Stimulated activated CD4-positive, alpha-beta T cell treated with anti-CD3 and anti-CD28 coated beads, Interleukin-4, amount 100 ng/mL, for 24 hours (primary cell): Measurements from ENCODE around the gene ABCA7.

Source experiments
- DNase-seq: peaks from one replicate; pipeline ENCODE4 v3.0.0-alpha.2; 2020

Gene ABCA7

GRCh38 chr19:1039646-1040475 lies at the start of gene ABCA7:
TSS of gene ABCA7 (plus strand) at chr19:1040107. CDS start at chr19:1041362, 1,255 bp downstream.
- peak; percentile 100 for DNase-seq

GRCh38 chr19:990119-990571 lies 49.8 kb upstream of the ABCA7 start:
- no peak for DNase-seq

GRCh38 chr19:990746-991145 lies 49.2 kb upstream of the ABCA7 start:
- no peak for DNase-seq

GRCh38 chr19:991174-991931 lies 48.6 kb upstream of the ABCA7 start:
- peak; percentile 62 for DNase-seq

- DNase-seq: no peak
Observed at GRCh38 chr19:991932-992669, 47.8 kb upstream of the ABCA7 start.

- DNase-seq: no peak
Observed at GRCh38 chr19:992670-993055, 47.2 kb upstream of the ABCA7 start.

- DNase-seq: no peak
Observed at GRCh38 chr19:993361-993830, 46.5 kb upstream of the ABCA7 start.

- DNase-seq: no peak
Observed at GRCh38 chr19:993831-994393, 46.0 kb upstream of the ABCA7 start.

- DNase-seq: no peak
Observed at GRCh38 chr19:994516-994915, 45.4 kb upstream of the ABCA7 start.

- DNase-seq: no peak
Observed at GRCh38 chr19:995051-995827, 44.7 kb upstream of the ABCA7 start.

- DNase-seq: peak; percentile 69
Observed at GRCh38 chr19:996051-996838, 43.7 kb upstream of the ABCA7 start.

GRCh38 chr19:998064-998463 lies 41.8 kb upstream of the ABCA7 start:
- DNase-seq: no peak

GRCh38 chr19:999379-999719 lies 40.6 kb upstream of the ABCA7 start:
- DNase-seq: no peak

GRCh38 chr19:1000095-1000494 lies 39.8 kb upstream of the ABCA7 start, which contains the start of gene GRIN3B:
TSS of gene GRIN3B (plus strand) at chr19:1000419. CDS start at chr19:1000438, 19 bp downstream.
- DNase-seq: peak; percentile 70

- DNase-seq: no peak
Observed at GRCh38 chr19:1000591-1001537, 39.0 kb upstream of the ABCA7 start.

- DNase-seq: peak; percentile 73
Observed at GRCh38 chr19:1001538-1002166, 38.3 kb upstream of the ABCA7 start.

- DNase-seq: no peak
Observed at GRCh38 chr19:1002600-1002999, 37.3 kb upstream of the ABCA7 start.

GRCh38 chr19:1003283-1003682 lies 36.6 kb upstream of the ABCA7 start:
- no peak for DNase-seq

GRCh38 chr19:1004204-1004802 lies 35.6 kb upstream of the ABCA7 start:
- no peak for DNase-seq
